ENCODE results near the gene LCE1D. TPM values are rescaled to one million over a fixed set of nuclear protein-coding genes. Genes with fewer than 3 reads are reported as not detected.

Gene LCE1D
- total RNA-seq, 1 experiment from 2014 or later: not detected

- Mint-ChIP-seq H3K4me3 (ENCODE audit: unreplicated experiment) (no peak within 1 kb of the TSS), H3K36me3 (ENCODE audit: insufficient read depth, unreplicated experiment) (no peaks in the 10 kb centered on the region), H3K27me3 (ENCODE audit: insufficient read depth, unreplicated experiment) (no peaks in the 10 kb centered on the region), H3K9me3 (ENCODE audit: unreplicated experiment) (no peaks in the 10 kb centered on the region), H3K27ac (ENCODE audit: low read depth, unreplicated experiment) (no peak within 1 kb of the TSS), H3K4me1 (ENCODE audit: insufficient read depth, unreplicated experiment) (no peaks in the 10 kb centered on the region)
- no peak for TF ChIP-seq CTCF (IDR thresholded peaks at IDR 0.05; ENCODE audit: unreplicated experiment)
- BruUV-seq (replicated peaks): no TSS peak
- intact Hi-C loops (cut with micrococcal nuclease): no loop called here
- ChIA-PET POLR2A (interaction anchor here (1.1 kb wide), 1 partner anchor 9 kb away, joined by 3 read pairs; no protein-coding TSS in a partner anchor), CTCF (interaction anchor here (0.6 to 0.7 kb wide), 2 partner anchors 92 to 217 kb away, joined by 3 read pairs; no protein-coding TSS in a partner anchor)
- peak; percentile 48 for DNase-seq (ENCODE audit: unreplicated experiment)
These were observed 46.0 kb downstream of the LCE1D start, which contains the start of gene LCE6A for GRCh38 chr1:152842556-152842955. LCE6A (plus strand) TSS chr1:152842856; CDS start chr1:152843521, 665 bp downstream.

Other genes with a start within 250 kb of the LCE1D start
- gene LCE3E, start 229.9 kb upstream of the LCE1D start, total RNA-seq (2022): not detected in 2 replicates
- 0.75 TPM in 1 of 2 replicates, not detected in the other for gene LCE3D, start 216.2 kb upstream of the LCE1D start, total RNA-seq (2022)
- gene LCE3C, start 196.5 kb upstream of the LCE1D start, total RNA-seq (2022): not detected in 2 replicates
- gene LCE3B, start 182.9 kb upstream of the LCE1D start, total RNA-seq (2022): not detected in 2 replicates
- not detected in 2 replicates for gene LCE3A, start 173.6 kb upstream of the LCE1D start, total RNA-seq (2022)
- gene LCE2D, start 133.3 kb upstream of the LCE1D start, total RNA-seq (2022): not detected in 2 replicates
- gene LCE2C, start 121.4 kb upstream of the LCE1D start, total RNA-seq (2022): not detected in 2 replicates
- not detected in 2 replicates for gene LCE2B, start 110.6 kb upstream of the LCE1D start, total RNA-seq (2022)
- not detected in 2 replicates for gene LCE2A, start 98.4 kb upstream of the LCE1D start, total RNA-seq (2022)
- gene LCE4A, start 88.6 kb upstream of the LCE1D start, total RNA-seq (2022): not detected in 2 replicates
- gene KPRP, start 38.7 kb upstream of the LCE1D start, total RNA-seq (2022): 0.12 and 0.25 TPM in 2 replicates
- gene LCE1F, start 21.6 kb upstream of the LCE1D start, total RNA-seq (2022): not detected in 2 replicates
- 1.3 and 1.9 TPM in 2 replicates for gene LCE1E, start 10.5 kb upstream of the LCE1D start, total RNA-seq (2022)
- 1.4 and 1.9 TPM in 2 replicates for gene LCE1C, start 9.9 kb downstream of the LCE1D start, total RNA-seq (2022)
- gene LCE1B, start 15.2 kb downstream of the LCE1D start, total RNA-seq (2022): 1.3 and 2.0 TPM in 2 replicates
- gene LCE1A, start 30.8 kb downstream of the LCE1D start, total RNA-seq (2022): not detected in 2 replicates
- gene LCE6A, start 46.1 kb downstream of the LCE1D start, total RNA-seq (2022): not detected in 2 replicates
- gene LCE7A, start 63.3 kb downstream of the LCE1D start, total RNA-seq (2022): not detected in 2 replicates
- gene SMCP, start 81.6 kb downstream of the LCE1D start, total RNA-seq (2022): not detected in 2 replicates
- gene IVL, start 111.8 kb downstream of the LCE1D start, total RNA-seq (2022): 0.33 and 0.56 TPM in 2 replicates
- not detected in 2 replicates for gene SPRR5, start 150.5 kb downstream of the LCE1D start, total RNA-seq (2022)
- not detected in 2 replicates for gene SPRR4, start 173.9 kb downstream of the LCE1D start, total RNA-seq (2022)
- gene SPRR1A, start 187.4 kb downstream of the LCE1D start, total RNA-seq (2022): not detected in 2 replicates
- gene SPRR3, start 205.0 kb downstream of the LCE1D start, total RNA-seq (2022): not detected in 2 replicates
- gene SPRR1B, start 234.5 kb downstream of the LCE1D start, total RNA-seq (2022): 3.5 and 4.0 TPM in 2 replicates
- 430 and 1,071 TPM in 2 replicates for gene SPRR2D, start 244.4 kb downstream of the LCE1D start, total RNA-seq (2022)

All from MCF 10A (cell line).